Measurements from ENCODE around the gene MAST4.

The MAST4 gene

DNA sequence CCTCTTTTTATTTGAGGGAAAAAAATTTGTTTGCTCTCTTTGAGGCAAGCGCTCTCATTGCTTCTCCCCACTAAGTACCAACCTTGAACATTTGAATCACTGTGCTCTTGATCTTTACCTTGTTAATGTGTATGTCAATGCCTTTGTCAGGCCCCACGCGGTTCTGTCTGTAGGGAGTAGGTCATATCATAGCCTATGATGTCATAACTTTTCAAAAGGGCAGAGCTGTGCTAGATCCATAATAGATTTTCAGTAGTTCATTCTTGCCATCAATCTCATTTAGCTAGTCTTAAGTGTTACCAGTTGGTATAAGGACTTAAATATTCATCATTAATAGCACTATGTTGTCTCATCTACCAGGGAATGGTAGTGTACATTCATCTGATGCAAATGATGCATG, 56.6 kb downstream of the MAST4 start:
- DNase-seq (ENCODE audit: insufficient read length): no peak
- FAIRE-seq: no peak
- TF ChIP-seq POLR2A (IDR thresholded peaks at IDR 0.05; ENCODE audit: low read depth, low read length): no peak
- no peak for TF ChIP-seq TAF1 (IDR thresholded peaks at IDR 0.05; ENCODE audit: borderline replicate concordance, low read depth, low read length)
- no peak for TF ChIP-seq POLR2AphosphoS5 (IDR thresholded peaks at IDR 0.05; ENCODE audit: low read depth, low read length)

DNA sequence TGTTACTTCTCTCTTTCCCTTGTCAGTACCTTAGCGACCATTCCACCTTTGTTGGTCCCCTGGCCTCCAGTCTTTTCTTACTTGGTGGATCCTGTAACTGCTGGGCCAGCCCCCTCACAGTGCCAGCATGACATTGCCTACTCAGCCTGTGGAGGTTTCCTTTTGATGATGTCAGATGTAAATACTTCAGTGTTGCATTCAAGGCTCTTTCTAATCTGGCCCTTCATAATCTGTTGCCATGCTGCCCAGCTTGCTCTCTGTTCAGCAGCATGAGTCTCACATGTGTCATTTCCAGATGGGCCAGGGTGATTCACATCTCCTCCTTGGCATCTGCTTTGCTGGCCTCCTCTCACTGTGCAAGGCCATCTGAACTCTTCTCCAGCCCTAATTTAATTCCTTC, 57.1 kb downstream of the MAST4 start:
- TF ChIP-seq POLR2A (IDR thresholded peaks at IDR 0.05; ENCODE audit: low read depth, low read length) (no peak), TAF1 (IDR thresholded peaks at IDR 0.05; ENCODE audit: borderline replicate concordance, low read depth, low read length) (no peak), POLR2AphosphoS5 (IDR thresholded peaks at IDR 0.05; ENCODE audit: low read depth, low read length) (no peak)
- DNase-seq (ENCODE audit: insufficient read length) (no peak), FAIRE-seq (no peak)

DNA sequence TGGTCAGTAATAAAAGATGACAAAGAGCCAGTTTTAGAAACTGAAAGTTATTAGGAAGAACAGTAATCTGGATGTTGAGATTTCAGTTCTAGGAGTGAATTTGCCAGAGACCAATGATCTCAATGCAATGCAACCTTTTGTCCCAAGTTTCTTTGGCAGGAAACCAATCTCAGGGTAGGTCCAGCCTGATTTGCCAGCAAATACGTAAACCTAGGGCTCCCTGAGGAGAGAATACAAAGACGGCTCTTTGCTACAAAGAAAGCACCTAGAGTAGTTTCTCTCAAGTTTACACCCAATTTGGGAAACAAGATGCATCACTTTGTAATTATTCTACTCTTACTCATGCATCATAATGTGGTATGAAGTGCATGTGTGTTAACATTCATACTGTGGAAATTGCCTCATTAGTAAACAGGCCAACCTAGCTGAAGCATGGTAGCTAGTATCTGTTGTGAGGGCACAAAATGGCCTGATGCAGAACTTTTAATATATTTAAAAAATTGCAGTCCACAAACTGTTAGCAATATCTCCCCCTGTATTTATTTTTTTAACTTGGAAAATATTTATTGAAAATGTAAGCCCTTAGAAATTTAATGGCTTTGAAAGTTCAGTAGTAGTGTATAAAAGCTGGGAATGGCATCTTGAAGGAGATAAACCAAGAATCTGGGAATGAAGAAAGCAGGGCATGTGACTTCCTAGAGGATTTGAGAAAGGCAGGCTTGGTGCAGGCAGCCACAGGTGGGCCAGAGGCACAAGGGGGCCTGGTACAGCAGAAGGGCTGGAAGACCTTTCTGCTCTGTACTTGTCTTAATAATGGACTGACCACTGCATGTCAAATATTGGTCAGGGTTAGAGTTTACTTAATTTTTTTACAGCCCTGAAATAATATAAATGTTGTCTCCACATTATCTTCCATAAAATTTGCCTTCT, 59.5 kb downstream of the MAST4 start:
- TF ChIP-seq POLR2AphosphoS5 (IDR thresholded peaks at IDR 0.05; ENCODE audit: low read depth, low read length): no peak
- no peak for TF ChIP-seq POLR2A (IDR thresholded peaks at IDR 0.05; ENCODE audit: low read depth, low read length)
- no peak for TF ChIP-seq TAF1 (IDR thresholded peaks at IDR 0.05; ENCODE audit: borderline replicate concordance, low read depth, low read length)
- DNase-seq (ENCODE audit: insufficient read length) (no peak), FAIRE-seq (no peak)

DNA sequence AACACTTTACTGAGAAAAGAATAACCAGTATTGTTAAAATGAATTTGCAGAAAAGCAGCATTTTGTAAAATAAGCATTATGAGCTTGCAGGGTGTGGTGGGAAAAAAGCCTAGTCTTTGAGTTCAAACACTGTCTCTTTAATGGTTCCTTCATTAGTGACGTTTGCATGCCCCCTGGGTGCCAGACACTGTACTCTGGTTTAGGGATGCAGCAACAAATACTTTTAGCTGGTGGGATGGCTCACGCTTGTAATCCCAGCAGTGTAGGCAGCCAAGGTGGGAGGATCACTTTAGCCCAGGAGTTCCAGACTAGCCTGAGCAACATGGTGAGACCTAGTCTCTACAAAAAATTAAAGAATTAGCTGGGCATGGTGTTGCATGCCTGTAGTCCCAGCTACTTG, 62.3 kb downstream of the MAST4 start:
- no peak for DNase-seq (ENCODE audit: insufficient read length)
- no peak for TF ChIP-seq POLR2AphosphoS5 (IDR thresholded peaks at IDR 0.05; ENCODE audit: low read depth, low read length)
- no peak for TF ChIP-seq TAF1 (IDR thresholded peaks at IDR 0.05; ENCODE audit: borderline replicate concordance, low read depth, low read length)
- no peak for TF ChIP-seq POLR2A (IDR thresholded peaks at IDR 0.05; ENCODE audit: low read depth, low read length)
- no peak for FAIRE-seq

DNA sequence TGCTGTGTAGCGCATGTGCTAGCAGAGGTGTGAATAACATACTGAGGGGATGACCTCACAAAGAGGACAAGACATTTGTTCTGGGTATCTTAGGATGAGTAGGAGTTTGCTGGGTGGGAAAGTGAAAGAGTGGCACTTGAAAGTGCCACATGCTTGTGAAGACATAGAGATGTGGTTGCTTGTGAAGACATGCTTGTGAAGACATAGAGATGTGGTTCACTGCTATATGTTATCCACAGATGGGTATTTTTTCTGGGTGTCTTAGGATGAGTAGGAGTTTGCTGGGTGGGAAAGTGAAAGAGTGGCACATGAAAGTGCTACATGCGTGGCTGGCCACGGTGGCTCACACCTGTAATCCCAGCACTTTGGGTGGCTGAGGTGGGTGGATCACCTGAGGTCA, 63.6 kb downstream of the MAST4 start:
- no peak for FAIRE-seq
- DNase-seq (ENCODE audit: insufficient read length): no peak
- TF ChIP-seq POLR2AphosphoS5 (IDR thresholded peaks at IDR 0.05; ENCODE audit: low read depth, low read length): no peak
- no peak for TF ChIP-seq POLR2A (IDR thresholded peaks at IDR 0.05; ENCODE audit: low read depth, low read length)
- no peak for TF ChIP-seq TAF1 (IDR thresholded peaks at IDR 0.05; ENCODE audit: borderline replicate concordance, low read depth, low read length)

DNA sequence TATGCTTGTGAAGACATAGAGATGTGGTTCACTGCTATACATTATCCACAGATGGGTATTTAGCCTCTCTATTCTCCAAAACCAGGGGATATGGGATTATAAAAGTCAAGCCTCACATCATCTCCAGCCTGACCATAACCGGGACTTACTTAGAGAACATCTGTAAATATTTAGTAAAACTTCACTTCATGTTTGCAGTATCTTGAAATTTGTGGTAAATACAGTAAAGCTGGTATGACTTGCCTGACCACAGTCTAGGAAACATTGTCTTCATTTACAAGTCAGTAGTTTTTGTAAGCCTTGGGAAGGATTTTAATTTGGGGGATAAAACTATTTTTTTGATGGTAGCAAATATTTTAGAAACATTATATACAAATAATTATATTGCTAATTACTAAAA, 64.2 kb downstream of the MAST4 start:
- TF ChIP-seq POLR2AphosphoS5 (IDR thresholded peaks at IDR 0.05; ENCODE audit: low read depth, low read length) (no peak), TAF1 (IDR thresholded peaks at IDR 0.05; ENCODE audit: borderline replicate concordance, low read depth, low read length) (no peak), POLR2A (IDR thresholded peaks at IDR 0.05; ENCODE audit: low read depth, low read length) (no peak)
- FAIRE-seq: no peak
- no peak for DNase-seq (ENCODE audit: insufficient read length)

DNA sequence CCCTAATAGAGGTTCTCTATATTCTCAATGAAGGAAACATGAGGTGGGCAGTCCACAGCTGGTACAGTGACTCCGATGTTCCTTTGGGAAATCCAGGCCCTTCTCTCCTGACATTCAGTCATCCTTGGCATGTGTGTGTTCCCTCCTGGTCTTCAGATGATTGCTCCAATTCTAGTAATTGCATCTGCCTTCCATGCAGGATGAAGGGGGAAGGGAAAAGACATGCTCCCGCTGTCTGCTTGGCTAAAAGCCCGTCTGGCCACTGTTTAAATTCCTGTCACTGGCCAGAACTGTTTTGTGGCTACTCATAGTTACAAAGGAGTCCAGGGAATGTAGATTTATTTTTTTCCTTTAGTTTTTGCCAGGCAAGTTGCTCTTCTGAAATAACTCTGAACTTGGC, 65.0 kb downstream of the MAST4 start:
- FAIRE-seq: no peak
- DNase-seq (ENCODE audit: insufficient read length): no peak
- no peak for TF ChIP-seq POLR2A (IDR thresholded peaks at IDR 0.05; ENCODE audit: low read depth, low read length)
- TF ChIP-seq TAF1 (IDR thresholded peaks at IDR 0.05; ENCODE audit: borderline replicate concordance, low read depth, low read length): no peak
- TF ChIP-seq POLR2AphosphoS5 (IDR thresholded peaks at IDR 0.05; ENCODE audit: low read depth, low read length): no peak

DNA sequence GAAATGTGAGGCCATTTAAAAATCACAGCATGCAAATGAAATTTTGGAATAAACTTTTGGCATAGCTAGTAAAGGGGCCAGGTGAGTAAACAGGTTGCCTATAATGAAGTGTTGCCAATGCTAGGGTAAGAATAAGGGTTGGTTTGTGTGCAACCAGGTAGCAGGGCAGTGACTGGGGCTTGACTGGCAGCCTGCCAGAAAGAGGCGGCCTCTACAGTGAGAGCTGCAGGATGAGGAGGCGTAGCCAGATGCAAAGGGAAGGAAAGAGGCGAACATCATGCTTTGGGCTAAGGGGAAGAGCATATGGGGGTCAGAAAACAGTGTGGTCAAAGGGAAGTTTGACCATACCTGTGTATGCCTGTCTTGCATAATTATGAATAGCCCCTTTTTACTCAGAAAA, 70.6 kb downstream of the MAST4 start:
- TF ChIP-seq POLR2AphosphoS5 (IDR thresholded peaks at IDR 0.05; ENCODE audit: low read depth, low read length): no peak
- TF ChIP-seq POLR2A (IDR thresholded peaks at IDR 0.05; ENCODE audit: low read depth, low read length): no peak
- TF ChIP-seq TAF1 (IDR thresholded peaks at IDR 0.05; ENCODE audit: borderline replicate concordance, low read depth, low read length): no peak
- no peak for FAIRE-seq
- no peak for DNase-seq (ENCODE audit: insufficient read length)

DNA sequence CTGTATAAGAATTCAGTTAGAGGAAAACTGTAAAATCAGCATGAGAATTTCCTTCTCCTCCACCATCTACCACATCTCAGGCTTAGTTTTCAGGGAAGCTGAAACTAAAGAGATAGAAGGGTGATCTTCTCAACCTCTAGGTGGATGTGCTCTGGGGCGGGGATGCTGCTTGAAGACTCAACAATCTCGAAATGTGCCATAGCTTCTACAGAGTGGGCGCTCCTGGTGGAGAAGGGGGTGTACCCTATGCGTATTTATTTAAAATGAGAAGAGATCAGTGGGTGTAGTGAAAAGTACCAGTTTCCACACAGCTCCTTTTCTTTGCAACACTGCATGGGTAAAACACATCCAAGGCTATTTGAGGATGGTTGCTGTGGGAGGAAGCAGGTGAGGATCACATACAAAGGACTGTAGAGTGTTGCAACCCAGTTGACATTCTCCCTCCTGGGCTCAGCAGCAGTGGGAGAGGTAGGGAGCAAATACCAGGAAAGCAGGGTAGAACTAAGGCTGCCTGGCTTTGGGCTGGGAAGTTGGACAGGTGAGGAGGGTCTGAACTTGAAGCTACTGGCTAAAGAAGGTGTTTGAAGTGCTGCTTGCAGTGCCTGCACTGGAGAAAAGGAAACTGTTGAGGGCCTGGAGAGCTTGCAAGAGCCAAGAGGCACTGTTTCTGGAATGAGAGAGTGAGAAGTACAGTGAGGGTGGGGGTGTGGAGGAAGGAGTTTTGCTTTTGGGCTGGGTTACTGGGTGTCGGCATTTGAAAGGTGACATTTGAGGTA, 73.1 kb downstream of the MAST4 start:
- TF ChIP-seq POLR2A (IDR thresholded peaks at IDR 0.05; ENCODE audit: low read depth, low read length) (no peak), TAF1 (IDR thresholded peaks at IDR 0.05; ENCODE audit: borderline replicate concordance, low read depth, low read length) (no peak), POLR2AphosphoS5 (IDR thresholded peaks at IDR 0.05; ENCODE audit: low read depth, low read length) (no peak)
- FAIRE-seq (no peak), DNase-seq (ENCODE audit: insufficient read length) (no peak)

DNA sequence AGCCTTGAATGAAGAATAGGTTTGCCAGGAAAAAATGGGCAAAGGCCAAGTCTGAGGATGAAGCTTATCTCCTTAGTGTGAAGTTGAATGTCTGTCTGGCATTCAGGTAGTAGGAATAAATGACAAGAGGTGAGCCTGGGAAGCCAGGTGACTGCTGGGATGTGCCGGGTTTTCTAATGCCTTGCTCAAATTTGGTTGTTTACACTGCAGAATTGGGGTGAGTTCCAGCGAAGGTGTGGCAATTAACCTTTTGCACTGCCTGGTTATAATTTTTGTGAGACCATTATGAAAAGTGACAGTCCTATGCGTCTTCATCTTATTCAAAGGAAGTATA, 73.6 kb downstream of the MAST4 start:
- TF ChIP-seq POLR2A (IDR thresholded peaks at IDR 0.05; ENCODE audit: low read depth, low read length): no peak
- no peak for TF ChIP-seq POLR2AphosphoS5 (IDR thresholded peaks at IDR 0.05; ENCODE audit: low read depth, low read length)
- no peak for TF ChIP-seq TAF1 (IDR thresholded peaks at IDR 0.05; ENCODE audit: borderline replicate concordance, low read depth, low read length)
- DNase-seq (ENCODE audit: insufficient read length) (no peak), FAIRE-seq (no peak)

DNA sequence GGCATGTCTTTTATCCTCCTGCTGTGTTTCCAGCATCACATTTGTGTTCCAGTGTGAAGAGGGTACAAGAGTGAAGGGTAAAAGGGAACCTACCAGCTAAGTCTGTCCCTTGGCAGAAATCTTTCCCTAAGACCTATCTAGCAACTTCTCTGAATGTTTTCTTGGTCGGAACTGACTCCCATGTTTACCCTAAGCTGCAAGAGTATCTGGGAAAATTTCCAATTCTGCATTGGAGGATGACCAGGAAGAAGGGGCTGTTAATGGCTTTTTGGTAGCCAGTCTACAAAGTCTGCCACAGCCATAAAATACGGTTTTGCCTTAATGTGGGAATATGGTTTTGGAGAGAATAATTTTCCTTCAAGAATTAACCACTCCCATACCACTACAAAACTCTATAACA, 75.1 kb downstream of the MAST4 start:
- FAIRE-seq (no peak), DNase-seq (ENCODE audit: insufficient read length) (no peak)
- TF ChIP-seq POLR2A (IDR thresholded peaks at IDR 0.05; ENCODE audit: low read depth, low read length) (no peak), TAF1 (IDR thresholded peaks at IDR 0.05; ENCODE audit: borderline replicate concordance, low read depth, low read length) (no peak), POLR2AphosphoS5 (IDR thresholded peaks at IDR 0.05; ENCODE audit: low read depth, low read length) (no peak)

DNA sequence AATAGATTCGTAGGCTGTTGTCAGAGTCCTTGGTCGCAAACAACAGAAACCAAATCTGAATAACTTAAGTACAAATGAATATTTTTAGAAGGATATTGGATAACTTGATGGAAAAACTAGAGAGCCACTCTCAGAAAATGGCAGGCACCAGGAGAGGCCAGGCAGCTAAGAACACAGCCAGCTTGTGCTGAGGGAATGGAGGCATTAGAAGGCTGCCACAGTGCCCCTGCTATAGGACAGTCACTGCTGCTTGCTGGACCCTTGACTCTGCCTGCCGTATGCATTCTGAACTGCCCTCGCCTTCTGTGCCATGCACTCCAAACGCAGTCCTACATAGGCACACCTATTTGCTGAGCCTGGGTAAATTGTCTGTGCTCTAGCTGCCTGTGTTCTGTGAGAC, 78.6 kb downstream of the MAST4 start:
- FAIRE-seq: no peak
- no peak for DNase-seq (ENCODE audit: insufficient read length)
- TF ChIP-seq TAF1 (IDR thresholded peaks at IDR 0.05; ENCODE audit: borderline replicate concordance, low read depth, low read length) (no peak), POLR2AphosphoS5 (IDR thresholded peaks at IDR 0.05; ENCODE audit: low read depth, low read length) (no peak)

All from GM12892 (cell line).